ENCODE results near the gene SCFD2.
"Not testable (repeated sequence)": the region's sequence is repeated elsewhere in the genome, so short reads cannot be mapped to it uniquely, and the experiment has no call there.

Gene SCFD2

GRCh38 chr4:53100501-53101190 is 265.2 kb downstream of the SCFD2 start:
- DNase-seq (ENCODE audit: low spot score): no peak

GRCh38 chr4:53098681-53099121 is 267.2 kb downstream of the SCFD2 start:
- DNase-seq (ENCODE audit: low spot score): no peak

GRCh38 chr4:53094040-53094439 is 271.8 kb downstream of the SCFD2 start:
- no peak for DNase-seq (ENCODE audit: low spot score)

GRCh38 chr4:53089936-53090729 is 275.7 kb downstream of the SCFD2 start:
- no peak for DNase-seq (ENCODE audit: low spot score)

- no peak for DNase-seq (ENCODE audit: low spot score)
Measured at GRCh38 chr4:53088152-53088551, 277.7 kb downstream of the SCFD2 start.

GRCh38 chr4:53076374-53076958 is 289.4 kb downstream of the SCFD2 start:
- DNase-seq (ENCODE audit: low spot score): no peak

GRCh38 chr4:53075162-53075785 is 290.6 kb downstream of the SCFD2 start:
- peak; percentile 28 for DNase-seq (ENCODE audit: low spot score)

GRCh38 chr4:53068755-53069330 is 297.0 kb downstream of the SCFD2 start:
- no peak for DNase-seq (ENCODE audit: low spot score)

GRCh38 chr4:53067125-53067802 is 298.6 kb downstream of the SCFD2 start:
- DNase-seq (ENCODE audit: low spot score): no peak

GRCh38 chr4:53066155-53066554 is 299.7 kb downstream of the SCFD2 start:
- DNase-seq (ENCODE audit: low spot score): no peak

GRCh38 chr4:53064609-53065008 is 301.3 kb downstream of the SCFD2 start:
- DNase-seq (ENCODE audit: low spot score): no peak

- no peak for DNase-seq (ENCODE audit: low spot score)
Measured at GRCh38 chr4:53061091-53061850, 304.6 kb downstream of the SCFD2 start.

- DNase-seq (ENCODE audit: low spot score): no peak
Measured at GRCh38 chr4:53060278-53060677, 305.6 kb downstream of the SCFD2 start.

GRCh38 chr4:53059871-53060270 is 306.0 kb downstream of the SCFD2 start:
- no peak for DNase-seq (ENCODE audit: low spot score)

- no peak for DNase-seq (ENCODE audit: low spot score)
Measured at GRCh38 chr4:53059256-53059655, 306.6 kb downstream of the SCFD2 start.

GRCh38 chr4:53057679-53058078 is 308.2 kb downstream of the SCFD2 start:
- no peak for DNase-seq (ENCODE audit: low spot score)

- not testable (repeated sequence) for DNase-seq (ENCODE audit: low spot score)
Measured at GRCh38 chr4:53057108-53057507, 308.8 kb downstream of the SCFD2 start.

GRCh38 chr4:53055716-53056403 is 310.0 kb downstream of the SCFD2 start:
- no peak for DNase-seq (ENCODE audit: low spot score)

- no peak for DNase-seq (ENCODE audit: low spot score)
Measured at GRCh38 chr4:53055274-53055673, 310.6 kb downstream of the SCFD2 start.

- DNase-seq (ENCODE audit: low spot score): no peak
Measured at GRCh38 chr4:53050361-53050774, 315.5 kb downstream of the SCFD2 start.
